ENCODE data around the gene CACNB4.

GRCh38 chr2:151855111-151855510, 243.7 kb downstream of the CACNB4 start:
- no peak for TF ChIP-seq CTCF (conservative IDR thresholded peaks at IDR 0.05; ENCODE audit: low read length)
- no peak for TF ChIP-seq EZH2phosphoT487 (IDR thresholded peaks at IDR 0.05; ENCODE audit: borderline replicate concordance, low read depth, low read length)

All from OCI-LY7 (cell line).